ENCODE data around the gene TSC1.

- TF ChIP-seq CTCF (IDR thresholded peaks at IDR 0.05), result no peak
- TF ChIP-seq POLR2A (IDR thresholded peaks at IDR 0.05), result no peak
- TF ChIP-seq POLR2AphosphoS5 (IDR thresholded peaks at IDR 0.05), result no peak
- no peak for TF ChIP-seq EP300 (IDR thresholded peaks at IDR 0.05)
Measured at GRCh38 chr9:132879457-132880323, 64.7 kb downstream of the TSC1 start.
